Kidney (tissue), 14 donors: ENCODE measurements around the gene PLCH1. TPM values are rescaled to one million over a fixed set of nuclear protein-coding genes. Genes with fewer than 3 reads are reported as not detected.

Source experiments
- DNase-seq, 5 donors: peaks; one replicate each; pipeline ENCODE4 v3.0.0-alpha.2; 2013 to 2020
- FAIRE-seq: peaks from 2 replicates; lab custom pipeline; 2012; peaks lifted over from hg19 to GRCh38; lab: Jason Lieb, UNC
- H3K27ac ChIP-seq, 2 donors: one replicate each; pipeline ENCODE4 v1.7.0; 2013; ENCODE audit warnings: low read depth in 2 of 2, low read length in 2 of 2, inconsistent platforms in 1 of 2
- H3K27me3 ChIP-seq: one replicate; pipeline ENCODE4 v1.7.1; 2013; ENCODE audit warnings: low read length, inconsistent platforms; ENCODE audit not compliant: control insufficient read depth, insufficient read depth
- H3K36me3 ChIP-seq, 3 donors: one replicate each; pipeline versions ENCODE4 v1.7.0 to v1.7.1; 2013; ENCODE audit warnings: low read length in 3 of 3, control low read depth in 1 of 3, inconsistent platforms in 1 of 3; ENCODE audit not compliant: insufficient read depth in 3 of 3, control insufficient read depth in 2 of 3
- H3K4me1 ChIP-seq, 3 donors: one replicate each; pipeline versions ENCODE4 v1.7.0 to v1.7.1; 2013; ENCODE audit warnings: low read length in 3 of 3, inconsistent platforms in 1 of 3, low read depth in 1 of 3; ENCODE audit not compliant: control insufficient read depth in 2 of 3, insufficient read depth in 2 of 3
- H3K4me3 ChIP-seq, 3 donors: one replicate each; pipeline versions ENCODE4 v1.7.0 to v1.8.1; 2013; ENCODE audit warnings: low read length in 3 of 3, control low read depth in 1 of 3, inconsistent platforms in 1 of 3
- H3K9ac ChIP-seq, 3 donors: one replicate each; pipeline versions ENCODE4 v1.7.0 to v1.7.1; 2013; ENCODE audit warnings: low read length in 3 of 3, control low read depth in 1 of 3, inconsistent platforms in 1 of 3
- H3K9me3 ChIP-seq, 3 donors: one replicate each; pipeline versions ENCODE4 v1.7.0 to v1.7.1; 2013; ENCODE audit warnings: low read length in 3 of 3, control low read depth in 1 of 3, inconsistent platforms in 1 of 3; ENCODE audit not compliant: control insufficient read depth in 2 of 3, insufficient read depth in 1 of 3
- CTCF ChIP-seq: IDR thresholded peaks from 3 replicates; pipeline ENCODE4 v1.5.1; 2012; ENCODE audit warnings: mild to moderate bottlenecking, moderate library complexity, borderline replicate concordance; ENCODE audit not compliant: insufficient read depth; ENCODE audit errors: extremely low read depth
- intact Hi-C: fragments of 100-400 bp; cut with DNase I; formaldehyde crosslinking; loops from one replicate; pipeline ENCODE4 v1.11.1; 2022
- polyA plus RNA-seq: library from polyadenylated mRNA; stranded (reverse); fragments of 350-450 nt; fragmentation: Illumina TruSeq; extraction: RNeasy Lipid Tissue Mini Kit (QIAGEN cat#74804); gene quantifications from one replicate; pipeline ENCODE4 v1.2.3, GENCODE V29; 2014; ENCODE audit warnings: low read depth, low replicate concordance; ENCODE audit not compliant: insufficient read depth
- total RNA-seq: library from RNA; stranded (reverse); fragmentation: NEBNext Ultra II Directional; extraction: Animal tissue kit (Norgen Biotek cat#: 25700); gene quantifications from one replicate; pipeline ENCODE4 v1.2.1, GENCODE V29; 2021
- donor health status: control.
- donor health status: control.
- donor health status: control.
- donor health status: control.
- donor health status: control.
- donor health status: DM: yes; HTN: yes; CAD: no.
- donor health status: Normal renal cell carcinoma (clear cell type).

PLCH1 gene
- total and polyA plus RNA-seq, 2 donors from 2014 or later: 1.6 to 9.6 TPM

- H3K4me1 ChIP-seq: no peaks in the 10 kb centered on the region
- intact Hi-C loops: no loop called here
- H3K9me3 ChIP-seq: no peaks in the 10 kb centered on the region
- H3K36me3 ChIP-seq: no peaks in the 10 kb centered on the region
- no peak for FAIRE-seq
- no peak overlapping the region for H3K4me3 ChIP-seq
- no peak overlapping the region for H3K9ac ChIP-seq
- no peaks in the 10 kb centered on the region for H3K27me3 ChIP-seq
- no peak for TF ChIP-seq CTCF
- H3K27ac ChIP-seq: no peak overlapping the region
- DNase-seq: no peak
These were observed 332.0 kb downstream of the PLCH1 start for GRCh38 chr3:155412904-155413303.

- no peak overlapping the region for H3K4me3 ChIP-seq
- H3K27ac ChIP-seq: no peak overlapping the region
- H3K9me3 ChIP-seq: no peaks in the 10 kb centered on the region
- H3K36me3 ChIP-seq: no peaks in the 10 kb centered on the region
- DNase-seq (no peak), FAIRE-seq (no peak)
- TF ChIP-seq CTCF: no peak
- intact Hi-C loops: no loop called here
- H3K27me3 ChIP-seq: no peaks in the 10 kb centered on the region
- no peak overlapping the region for H3K9ac ChIP-seq
- no peaks in the 10 kb centered on the region for H3K4me1 ChIP-seq
These were observed 333.2 kb downstream of the PLCH1 start for GRCh38 chr3:155411500-155412223.

- Histone ChIP-seq H3K36me3 (no peaks in the 10 kb centered on the region), H3K9me3 (no peaks in the 10 kb centered on the region), H3K4me3 (no peak overlapping the region), H3K4me1 (no peaks in the 10 kb centered on the region), H3K9ac (no peak overlapping the region), H3K27me3 (no peaks in the 10 kb centered on the region), H3K27ac (no peak overlapping the region)
- TF ChIP-seq CTCF: no peak
- no peak for DNase-seq
- no peak for FAIRE-seq
- intact Hi-C loops: no loop called here
These were observed 335.5 kb downstream of the PLCH1 start for GRCh38 chr3:155409336-155409735.
